Activated naive CD4-positive, alpha-beta T cell treated with anti-CD3 and anti-CD28 coated beads, Interleukin-2, amount 50 U/mL, for 24 hours (primary cell): Measurements from ENCODE around the gene CYP4F3.
"Not testable (repeated sequence)": the region's sequence is repeated elsewhere in the genome, so short reads cannot be mapped to it uniquely, and the experiment has no call there.

Experiments
- H3K27ac Mint-ChIP-seq: one replicate; pipeline ENCODE4 v1.8.0; 2021; ENCODE audit warnings: mild to moderate bottlenecking, mixed read lengths
- H3K27me3 Mint-ChIP-seq: one replicate; pipeline ENCODE4 v1.8.0; 2021; ENCODE audit warnings: mixed read lengths
- H3K36me3 Mint-ChIP-seq: one replicate; pipeline ENCODE4 v1.8.0; 2021; ENCODE audit warnings: mixed read lengths
- H3K4me1 Mint-ChIP-seq: one replicate; pipeline ENCODE4 v1.8.0; 2021; ENCODE audit warnings: mixed read lengths
- H3K4me3 Mint-ChIP-seq: one replicate; pipeline ENCODE4 v1.8.0; 2021; ENCODE audit warnings: mild to moderate bottlenecking, mixed read lengths
- H3K9me3 Mint-ChIP-seq: one replicate; pipeline ENCODE4 v1.8.0; 2021; ENCODE audit warnings: mixed read lengths

The CYP4F3 gene

DNA sequence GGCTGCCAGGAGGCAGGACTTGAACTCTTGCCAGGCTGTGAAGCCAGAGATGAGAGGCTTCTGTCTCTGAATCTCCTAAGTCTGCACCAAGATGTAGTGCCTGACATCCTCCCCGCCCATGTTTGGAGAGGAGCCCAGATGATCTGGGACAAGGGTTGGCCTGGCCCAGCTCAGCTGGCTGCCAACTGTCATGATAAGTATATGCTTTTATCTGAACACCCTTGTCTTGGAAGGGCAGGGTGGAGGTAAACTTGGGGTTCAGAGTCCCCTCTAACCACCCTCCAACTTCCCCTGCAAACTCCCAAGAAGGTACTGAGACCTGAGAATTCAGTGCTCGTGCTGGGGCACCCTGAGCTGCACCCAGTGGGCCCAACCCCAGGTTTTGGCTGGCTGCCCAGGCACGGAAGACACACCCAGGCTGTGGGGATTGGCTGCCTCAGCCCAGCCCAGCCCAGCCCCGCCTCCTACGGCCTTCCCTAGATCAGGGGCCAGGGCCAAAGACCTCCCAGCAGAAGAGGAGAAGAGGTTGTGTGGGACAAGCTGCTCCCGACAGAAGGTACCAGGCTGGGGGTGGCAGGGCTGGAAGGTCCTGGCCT, 32.0 kb downstream of the CYP4F3 start, which contains the start of gene CYP4F12:
CYP4F12 (plus strand) TSS at position 508 of the 596 bp plus-strand sequence. CDS start 443 bp downstream, outside the sequence.
- H3K27ac Mint-ChIP-seq: peak within 1 kb of the TSS; percentile 4
- H3K36me3 Mint-ChIP-seq: no peaks in the 10 kb centered on the region
- H3K4me1 Mint-ChIP-seq: peaks cover 28% of the 10 kb centered on the region
- H3K9me3 Mint-ChIP-seq: no peaks in the 10 kb centered on the region
- peaks cover 3% of the 10 kb centered on the region for H3K27me3 Mint-ChIP-seq
- H3K4me3 Mint-ChIP-seq: peak within 1 kb of the TSS; percentile 42

- H3K27me3 Mint-ChIP-seq: peaks cover 3% of the 10 kb centered on the region
- H3K27ac Mint-ChIP-seq: no peak overlapping the region
- no peaks in the 10 kb centered on the region for H3K36me3 Mint-ChIP-seq
- peak overlapping the region; percentile 42 for H3K4me3 Mint-ChIP-seq
- peaks cover 28% of the 10 kb centered on the region for H3K4me1 Mint-ChIP-seq
- no peaks in the 10 kb centered on the region for H3K9me3 Mint-ChIP-seq
Measured at GRCh38 chr19:15673176-15673654, 32.5 kb downstream of the CYP4F3 start.

DNA sequence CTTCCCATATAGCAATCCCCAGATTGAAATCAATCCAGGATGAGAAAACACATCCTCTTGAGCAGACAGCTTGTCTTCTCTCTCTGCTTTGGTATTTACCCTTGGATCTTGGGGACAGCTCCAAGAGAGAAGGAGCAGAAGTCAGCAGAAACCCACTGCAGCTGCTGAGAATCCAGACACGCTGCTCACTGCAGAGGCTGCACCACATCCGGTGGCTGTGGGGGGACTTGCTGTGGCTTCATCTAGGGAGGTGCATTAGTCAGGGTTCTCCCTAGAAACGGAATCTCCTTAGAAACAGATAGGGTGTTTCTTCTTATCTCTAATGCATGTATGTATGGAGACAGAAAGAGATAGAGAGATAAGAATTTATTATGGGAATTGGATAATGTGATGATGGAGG, 34.9 kb downstream of the CYP4F3 start:
- Mint-ChIP-seq H3K4me3 (no peak overlapping the region), H3K27me3 (no peaks in the 10 kb centered on the region), H3K4me1 (peaks cover 28% of the 10 kb centered on the region), H3K9me3 (no peaks in the 10 kb centered on the region), H3K36me3 (no peaks in the 10 kb centered on the region), H3K27ac (no peak overlapping the region)

DNA sequence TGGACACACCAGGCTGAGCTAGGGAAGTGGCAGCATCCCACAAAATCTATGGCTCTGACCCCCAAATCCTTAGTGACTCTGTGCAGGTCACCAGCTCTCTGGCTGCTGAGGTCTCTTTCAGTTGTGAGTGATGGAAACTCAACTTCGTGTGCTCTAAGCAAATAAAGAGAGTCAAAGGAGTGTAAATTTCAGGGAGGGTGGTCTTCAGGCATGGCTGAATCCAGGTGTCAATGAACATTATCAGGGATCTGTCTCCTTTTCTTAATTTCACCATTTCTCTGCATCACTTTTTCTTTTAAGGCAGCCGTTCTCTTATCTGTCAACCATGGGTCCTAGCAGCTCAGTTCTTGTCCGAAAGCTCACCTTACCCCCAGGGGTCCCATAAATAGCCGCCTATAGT, 38.4 kb downstream of the CYP4F3 start:
- Mint-ChIP-seq H3K4me3 (no peak overlapping the region), H3K4me1 (peaks cover 10% of the 10 kb centered on the region), H3K9me3 (no peaks in the 10 kb centered on the region), H3K27ac (no peak overlapping the region), H3K36me3 (no peaks in the 10 kb centered on the region), H3K27me3 (peaks cover 11% of the 10 kb centered on the region)

DNA sequence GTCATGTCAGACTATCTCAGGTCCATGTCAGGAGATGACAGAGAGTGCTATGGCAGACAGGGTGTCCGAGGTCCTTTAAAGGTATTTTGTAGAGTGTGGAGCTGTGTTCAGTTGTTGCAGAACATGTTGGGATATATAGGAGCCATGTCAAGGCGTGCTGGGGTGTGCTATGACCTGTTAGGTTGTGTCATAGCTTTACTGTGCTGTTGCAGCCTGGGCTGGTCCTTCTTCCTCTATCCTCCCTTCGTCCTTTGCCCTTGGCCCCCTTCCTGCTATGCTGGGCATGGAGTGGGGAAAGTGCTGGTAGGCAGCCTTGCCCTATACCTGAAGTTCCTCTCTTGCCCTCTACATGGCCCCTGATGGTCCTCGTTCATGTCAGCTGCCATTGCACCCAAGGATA, 39.2 kb downstream of the CYP4F3 start:
- H3K9me3 Mint-ChIP-seq, H3K27ac Mint-ChIP-seq, H3K36me3 Mint-ChIP-seq, H3K4me3 Mint-ChIP-seq, H3K4me1 Mint-ChIP-seq: not testable (repeated sequence)
- H3K27me3 Mint-ChIP-seq: peaks cover 15% of the 10 kb centered on the region

DNA sequence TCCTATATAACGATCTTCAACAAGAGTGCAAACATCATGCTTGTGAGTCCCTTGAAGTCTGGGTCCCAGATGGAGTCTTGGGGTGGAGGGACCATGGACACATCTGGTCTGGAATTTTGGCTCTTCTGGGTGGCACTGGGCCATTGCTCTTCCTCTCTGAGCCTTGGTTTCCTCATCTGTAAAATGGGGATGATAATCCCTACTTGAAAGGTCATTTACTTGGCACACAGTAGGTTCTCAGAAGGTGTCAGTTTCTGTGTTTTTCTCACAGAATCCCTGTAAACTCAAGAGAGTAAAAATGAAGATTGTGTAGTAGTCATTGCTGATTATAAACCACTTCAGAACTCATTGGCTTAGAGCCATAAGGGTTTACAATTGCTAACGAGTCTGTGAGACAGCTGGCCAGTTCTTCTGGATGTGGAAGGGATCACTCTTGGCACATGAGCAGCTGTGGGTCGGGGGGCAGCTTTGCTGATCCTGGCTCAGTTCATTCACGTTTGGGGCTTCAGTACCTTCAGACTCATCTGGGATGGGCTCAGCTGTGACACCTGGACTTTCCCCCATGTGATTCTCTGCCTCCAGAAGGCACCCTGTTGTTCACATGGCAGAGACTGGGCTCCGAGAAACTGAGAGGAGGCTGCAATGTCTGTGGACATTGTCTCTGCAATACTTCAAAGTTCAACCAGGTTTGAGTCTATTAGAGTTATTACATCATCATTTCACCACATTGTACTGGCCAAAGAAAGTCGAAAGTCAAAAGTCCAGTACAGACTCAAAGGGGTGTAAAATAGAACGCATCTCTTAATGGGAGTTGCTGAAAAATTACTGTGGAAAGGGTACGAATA, 40.0 kb downstream of the CYP4F3 start:
- peaks cover 19% of the 10 kb centered on the region for H3K27me3 Mint-ChIP-seq
- no peak overlapping the region for H3K4me3 Mint-ChIP-seq
- H3K4me1 Mint-ChIP-seq: peaks cover under 1% of the 10 kb centered on the region
- no peaks in the 10 kb centered on the region for H3K9me3 Mint-ChIP-seq
- H3K36me3 Mint-ChIP-seq: peaks cover 2% of the 10 kb centered on the region
- no peak overlapping the region for H3K27ac Mint-ChIP-seq

GRCh38 chr19:15683411-15683810, 42.7 kb downstream of the CYP4F3 start:
- peaks cover 31% of the 10 kb centered on the region for H3K27me3 Mint-ChIP-seq
- H3K9me3 Mint-ChIP-seq: peaks cover 4% of the 10 kb centered on the region
- no peak overlapping the region for H3K4me3 Mint-ChIP-seq
- H3K27ac Mint-ChIP-seq: no peak overlapping the region
- no peaks in the 10 kb centered on the region for H3K4me1 Mint-ChIP-seq
- H3K36me3 Mint-ChIP-seq: peaks cover 2% of the 10 kb centered on the region

DNA sequence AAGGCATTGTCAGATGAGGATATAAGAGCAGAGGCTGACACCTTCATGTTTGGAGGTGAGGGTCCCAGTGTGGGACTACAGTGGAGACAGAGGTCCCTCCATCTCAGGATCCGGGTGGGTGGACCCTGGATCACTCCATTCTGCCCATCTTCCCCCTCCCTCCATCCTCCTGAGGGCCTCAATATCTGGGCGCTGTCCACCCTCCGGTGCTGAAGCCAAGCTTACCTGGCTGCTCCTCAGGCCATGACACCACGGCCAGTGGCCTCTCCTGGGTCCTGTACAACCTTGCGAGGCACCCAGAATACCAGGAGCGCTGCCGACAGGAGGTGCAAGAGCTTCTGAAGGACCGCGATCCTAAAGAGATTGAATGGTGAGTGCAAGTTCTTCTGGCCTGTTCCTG, 44.1 kb downstream of the CYP4F3 start:
- H3K4me1 Mint-ChIP-seq: no peaks in the 10 kb centered on the region
- peaks cover 2% of the 10 kb centered on the region for H3K36me3 Mint-ChIP-seq
- H3K9me3 Mint-ChIP-seq: peaks cover 9% of the 10 kb centered on the region
- H3K4me3 Mint-ChIP-seq: no peak overlapping the region
- H3K27me3 Mint-ChIP-seq: peaks cover 31% of the 10 kb centered on the region
- H3K27ac Mint-ChIP-seq: no peak overlapping the region

DNA sequence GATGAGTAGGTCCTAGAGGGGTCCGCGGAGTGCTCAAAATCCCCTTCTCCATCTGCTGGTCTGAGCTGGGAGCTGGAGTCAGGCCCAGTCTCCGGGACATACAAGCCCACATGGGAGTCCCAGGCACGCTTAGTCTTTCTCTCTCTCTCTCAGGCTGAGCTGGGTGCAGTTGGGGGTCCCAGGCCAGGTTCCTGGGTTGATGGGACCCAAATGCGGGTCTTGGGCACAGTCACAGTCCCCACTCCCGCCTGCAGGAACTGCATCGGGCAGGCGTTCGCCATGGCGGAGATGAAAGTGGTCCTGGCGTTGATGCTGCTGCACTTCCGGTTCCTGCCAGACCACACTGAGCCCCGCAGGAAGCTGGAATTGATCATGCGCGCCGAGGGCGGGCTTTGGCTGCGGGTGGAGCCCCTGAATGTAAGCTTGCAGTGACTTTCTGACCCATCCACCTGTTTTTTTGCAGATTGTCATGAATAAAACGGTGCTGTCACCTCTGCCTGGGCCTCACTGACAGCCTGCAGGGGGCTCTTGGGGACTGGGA, 56.0 kb downstream of the CYP4F3 start:
- H3K4me1 Mint-ChIP-seq: peaks cover 4% of the 10 kb centered on the region
- no peaks in the 10 kb centered on the region for H3K9me3 Mint-ChIP-seq
- H3K27ac Mint-ChIP-seq: no peak overlapping the region
- H3K36me3 Mint-ChIP-seq: no peaks in the 10 kb centered on the region
- H3K4me3 Mint-ChIP-seq: no peak overlapping the region
- H3K27me3 Mint-ChIP-seq: peaks cover 32% of the 10 kb centered on the region

- H3K9me3 Mint-ChIP-seq: no peaks in the 10 kb centered on the region
- H3K4me3 Mint-ChIP-seq: no peak overlapping the region
- peaks cover 4% of the 10 kb centered on the region for H3K4me1 Mint-ChIP-seq
- peaks cover 43% of the 10 kb centered on the region for H3K27me3 Mint-ChIP-seq
- no peak overlapping the region for H3K27ac Mint-ChIP-seq
- no peaks in the 10 kb centered on the region for H3K36me3 Mint-ChIP-seq
Measured at GRCh38 chr19:15701757-15702533, 61.2 kb downstream of the CYP4F3 start.

GRCh38 chr19:15702534-15702930, 61.8 kb downstream of the CYP4F3 start:
- H3K27ac Mint-ChIP-seq: no peak overlapping the region
- H3K4me3 Mint-ChIP-seq: no peak overlapping the region

More at GRCh38 chr19:15702534-15702930, 61.8 kb downstream of the CYP4F3 start:
- peaks cover 4% of the 10 kb centered on the region for H3K4me1 Mint-ChIP-seq
- no peaks in the 10 kb centered on the region for H3K9me3 Mint-ChIP-seq
- peaks cover 45% of the 10 kb centered on the region for H3K27me3 Mint-ChIP-seq
- H3K36me3 Mint-ChIP-seq: no peaks in the 10 kb centered on the region
